GM21360 (cell line): ENCODE results near the gene CAMK1D.
"Not testable (repeated sequence)": the region's sequence is repeated elsewhere in the genome, so short reads cannot be mapped to it uniquely, and the experiment has no call there.

Source experiments
- ATAC-seq: cut with Tn5 transposase; IDR thresholded peaks from one replicate; pipeline ENCODE4 v1.9.1; 2021; ENCODE audit warnings: mild to moderate bottlenecking, moderate library complexity; ENCODE audit not compliant: unreplicated experiment

Gene CAMK1D

GRCh38 chr10:12735843-12736462 lies 386.6 kb downstream of the CAMK1D start:
- ATAC-seq: no peak

DNA sequence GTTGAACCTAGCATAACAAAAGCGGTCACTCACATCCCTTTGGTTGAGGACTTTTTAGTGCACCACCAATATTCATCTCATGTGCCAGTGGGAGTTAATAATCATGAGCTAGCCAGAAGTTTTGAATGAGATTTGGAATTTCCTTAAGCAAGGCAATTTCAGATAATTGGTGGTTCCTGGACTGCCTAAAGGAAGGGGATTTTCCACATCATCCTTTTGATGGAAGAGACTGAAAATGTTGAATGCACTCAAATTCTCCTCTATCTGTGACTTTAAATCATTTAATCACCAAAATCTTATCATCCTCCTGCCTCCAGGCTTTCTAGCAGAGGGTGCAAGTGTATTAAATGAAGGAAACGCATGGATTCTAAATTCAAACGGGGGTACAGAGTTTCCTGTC lies 391.5 kb downstream of the CAMK1D start:
- ATAC-seq: no peak

DNA sequence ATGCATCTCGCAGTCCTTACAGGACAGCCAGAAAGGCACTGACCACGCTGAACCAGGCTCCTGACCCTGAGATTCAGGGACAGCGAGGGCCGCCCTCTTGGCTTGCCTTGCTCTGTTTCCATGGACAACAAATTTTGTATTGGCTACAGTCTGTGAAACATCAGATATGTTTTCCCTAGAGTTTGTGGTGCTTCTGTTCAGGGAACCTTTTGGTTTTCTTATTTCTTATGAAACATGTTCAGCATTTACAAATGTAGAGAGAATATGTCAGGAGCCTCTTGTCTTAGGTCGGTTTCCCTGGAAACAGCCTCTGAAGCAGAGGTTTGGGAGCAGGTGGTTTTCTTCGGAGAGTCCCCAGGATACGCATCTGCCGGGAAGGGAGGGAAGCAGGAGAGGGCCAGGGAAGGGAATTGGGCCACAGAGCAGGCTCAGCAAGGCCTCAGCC lies 392.0 kb downstream of the CAMK1D start:
- ATAC-seq: no peak

GRCh38 chr10:12742771-12743170 lies 393.4 kb downstream of the CAMK1D start:
- ATAC-seq: no peak

GRCh38 chr10:12743466-12743865 lies 394.1 kb downstream of the CAMK1D start:
- ATAC-seq: not testable (repeated sequence)

- no peak for ATAC-seq
Measured at GRCh38 chr10:12743941-12744340, 394.6 kb downstream of the CAMK1D start.

GRCh38 chr10:12748186-12748585 lies 398.8 kb downstream of the CAMK1D start:
- no peak for ATAC-seq

DNA sequence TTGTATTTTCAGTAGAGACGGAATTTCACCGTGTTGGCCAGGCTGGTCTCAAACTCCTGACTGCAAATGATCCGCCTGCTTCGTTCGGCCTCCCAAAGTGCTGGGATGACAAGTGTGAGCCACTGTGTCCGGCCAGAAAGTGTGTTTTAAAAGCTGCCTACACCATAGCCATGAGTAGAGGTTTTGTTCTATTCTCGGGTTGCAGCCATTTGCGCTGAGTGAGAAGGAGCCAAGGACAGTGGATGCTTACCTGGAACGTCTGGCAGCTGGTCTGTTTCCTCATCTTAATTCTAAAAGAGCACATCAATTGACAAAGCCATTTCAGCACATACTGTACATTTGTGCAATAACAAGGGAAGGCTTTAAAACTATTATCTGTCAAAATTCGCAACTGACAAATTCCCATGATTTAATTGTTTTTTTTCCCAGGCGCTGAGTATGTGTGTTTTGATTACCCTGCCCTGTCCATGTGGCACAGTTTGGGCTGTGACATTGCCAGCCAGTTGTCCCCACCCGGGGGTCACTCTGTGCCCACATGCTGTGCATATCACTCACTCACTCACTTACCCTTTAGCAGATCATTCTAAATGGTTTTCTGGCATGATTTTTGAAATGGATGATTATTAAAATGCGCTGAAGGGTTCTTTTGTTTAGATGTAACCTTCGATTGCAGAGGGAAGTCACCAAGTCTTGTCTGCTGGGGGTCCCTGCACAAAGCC lies 400.6 kb downstream of the CAMK1D start:
- ATAC-seq: no peak

DNA sequence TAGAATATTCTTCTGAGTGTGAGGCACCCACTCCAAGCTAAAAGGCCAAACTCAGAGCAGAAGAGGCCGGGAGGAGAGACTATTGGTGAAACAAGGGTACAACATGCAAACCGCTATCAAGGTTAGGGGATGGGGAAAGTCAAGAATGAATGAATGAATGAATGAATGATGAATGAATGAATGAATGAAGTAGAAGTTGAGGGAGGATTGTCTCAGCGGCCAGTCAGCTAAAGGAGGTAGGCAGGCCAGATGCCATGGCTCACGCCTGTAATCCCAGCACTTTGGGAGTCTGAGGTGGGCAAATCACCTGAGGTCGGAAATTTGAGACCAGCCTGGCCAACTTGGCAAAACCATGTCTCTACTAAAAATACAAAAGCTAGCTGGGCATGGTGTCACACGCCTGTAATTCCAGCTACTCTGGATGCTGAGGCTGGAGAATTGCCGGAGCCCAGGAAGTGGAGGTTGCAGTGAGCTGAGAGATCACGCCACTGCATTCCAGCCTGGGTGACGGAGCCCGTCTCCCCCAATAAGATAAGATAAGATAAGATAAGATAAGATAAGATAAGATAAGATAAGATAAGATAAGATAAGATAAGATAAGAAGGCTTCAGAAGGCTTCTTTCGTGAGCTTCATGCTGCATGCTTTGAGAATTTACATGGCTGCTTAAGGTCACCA lies 401.3 kb downstream of the CAMK1D start:
- ATAC-seq: no peak

- ATAC-seq: no peak
Measured at GRCh38 chr10:12755075-12755474, 405.7 kb downstream of the CAMK1D start.

DNA sequence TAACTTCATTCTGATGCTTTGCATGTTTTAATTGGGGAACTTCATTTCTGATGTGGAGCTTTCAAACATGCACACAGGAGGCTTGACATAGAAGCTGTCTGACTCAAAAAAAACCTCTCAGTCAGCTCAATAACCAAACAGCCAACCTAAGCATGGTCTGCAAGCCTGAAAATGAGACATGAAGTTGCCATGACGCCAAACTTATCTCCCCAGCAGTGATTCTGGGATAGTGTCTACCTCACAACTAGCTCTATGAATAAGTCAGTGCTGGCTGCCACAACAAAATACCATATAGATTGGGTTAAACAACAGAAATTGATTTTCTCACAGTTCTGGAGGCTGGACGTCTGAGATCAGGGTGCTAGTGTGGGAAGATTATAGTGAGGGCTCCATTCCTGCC lies 408.0 kb downstream of the CAMK1D start:
- ATAC-seq: no peak

DNA sequence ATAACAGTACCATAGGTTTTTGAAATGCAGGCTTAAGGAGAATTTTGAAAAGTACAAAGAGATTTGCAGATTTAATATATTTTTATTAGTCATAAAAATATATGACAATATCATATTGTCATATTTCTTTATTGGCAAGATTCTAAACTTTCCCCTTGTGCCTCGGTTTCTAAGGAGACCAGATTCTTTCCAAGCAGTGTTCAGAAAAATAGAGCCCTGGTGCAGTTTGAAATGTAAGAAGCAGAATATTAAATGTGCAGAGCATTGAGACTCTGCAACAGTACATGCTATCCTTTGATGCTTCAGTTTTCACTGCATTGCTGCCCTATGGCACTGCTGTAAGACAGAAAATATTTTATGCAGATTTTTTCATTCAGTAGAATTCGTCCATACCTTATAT lies 408.9 kb downstream of the CAMK1D start:
- ATAC-seq: no peak

DNA sequence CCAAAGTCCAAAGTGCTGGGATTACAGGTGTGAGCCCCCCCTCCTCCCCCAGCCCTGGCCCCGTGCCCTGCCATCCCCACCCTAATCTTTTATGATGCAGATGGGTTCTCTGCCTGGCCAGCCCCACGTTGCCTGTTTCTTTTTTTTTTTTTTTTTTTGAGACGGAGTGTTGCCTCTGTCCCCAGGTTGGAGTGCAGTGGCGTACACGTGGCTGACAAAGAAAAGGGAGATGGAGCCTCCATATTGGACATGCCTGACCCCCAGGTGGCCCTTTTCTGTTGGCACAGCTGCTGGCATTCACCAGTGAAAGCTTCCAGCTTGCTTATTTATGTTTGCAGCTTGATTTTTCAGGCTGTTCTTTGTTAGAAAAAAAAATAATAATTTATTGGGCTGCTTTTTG lies 416.9 kb downstream of the CAMK1D start:
- no peak for ATAC-seq

GRCh38 chr10:12768156-12769100 lies 419.1 kb downstream of the CAMK1D start:
- ATAC-seq: no peak

DNA sequence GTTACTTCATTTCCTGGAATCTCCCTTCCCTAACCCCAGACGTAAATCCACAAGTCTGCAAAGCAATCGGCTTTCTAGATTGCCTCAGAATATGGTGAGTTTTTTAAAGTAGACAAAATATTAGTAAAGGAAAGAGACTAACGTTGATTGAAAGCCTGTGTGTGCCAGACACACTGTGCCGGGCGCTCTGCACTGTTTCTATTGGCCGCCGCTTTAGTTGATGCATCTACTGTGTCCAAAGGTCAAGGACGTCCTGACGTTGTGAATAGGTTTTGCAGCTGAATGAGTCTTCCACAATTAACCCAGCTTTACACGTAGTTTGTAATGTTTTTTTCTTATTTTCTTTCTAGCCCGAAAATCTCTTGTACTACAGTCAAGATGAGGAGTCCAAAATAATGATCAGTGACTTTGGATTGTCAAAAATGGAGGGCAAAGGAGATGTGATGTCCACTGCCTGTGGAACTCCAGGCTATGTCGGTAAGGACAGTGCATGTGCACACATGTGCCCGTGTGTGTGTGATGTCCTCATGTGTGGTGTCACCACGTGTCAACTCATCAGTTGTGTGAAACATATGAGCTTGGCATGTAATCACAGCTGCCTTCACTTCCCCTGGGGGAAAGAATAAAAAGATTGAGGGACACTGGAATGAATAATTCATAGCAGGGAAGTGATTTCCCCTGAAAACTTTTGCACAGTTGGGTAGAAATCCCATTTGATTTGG lies 420.1 kb downstream of the CAMK1D start:
- ATAC-seq: no peak

GRCh38 chr10:12771981-12772760 lies 422.8 kb downstream of the CAMK1D start:
- no peak for ATAC-seq

DNA sequence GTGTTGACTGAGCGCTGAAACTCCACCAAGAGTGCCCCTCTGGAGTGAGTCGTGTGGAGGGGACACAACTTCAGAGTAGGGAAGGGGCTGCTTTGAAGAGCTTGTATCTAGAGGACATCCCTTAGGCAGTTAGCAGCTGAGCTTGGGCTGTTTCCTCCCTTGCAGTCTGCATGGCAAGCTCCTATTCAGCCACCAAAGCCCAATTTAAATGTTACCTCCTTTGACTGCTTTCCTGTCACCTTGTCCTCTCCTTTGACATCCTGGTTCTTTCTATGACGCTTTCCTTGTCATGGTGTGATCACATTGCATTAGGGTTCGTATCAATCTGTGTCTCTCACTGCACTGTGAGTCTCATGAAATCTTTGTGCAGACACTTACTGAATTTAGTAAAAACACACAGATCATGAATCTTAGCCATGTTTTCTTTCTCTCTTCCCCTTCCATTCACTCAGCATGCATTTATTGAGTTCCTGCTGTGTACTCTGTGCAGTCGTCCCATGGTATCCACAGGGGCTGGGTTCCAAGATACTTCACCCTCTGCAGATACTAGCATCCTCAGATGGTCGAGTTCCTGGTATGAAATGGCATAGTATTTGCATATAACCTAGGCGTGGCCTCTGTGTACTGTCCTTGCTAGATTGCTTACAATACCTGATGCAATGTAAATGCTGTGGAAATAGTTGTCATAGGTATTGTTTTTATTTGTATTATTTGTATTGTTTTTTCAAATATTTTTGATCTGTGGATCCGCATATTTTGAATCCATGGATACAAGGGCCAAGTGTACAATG lies 423.6 kb downstream of the CAMK1D start:
- ATAC-seq: no peak

DNA sequence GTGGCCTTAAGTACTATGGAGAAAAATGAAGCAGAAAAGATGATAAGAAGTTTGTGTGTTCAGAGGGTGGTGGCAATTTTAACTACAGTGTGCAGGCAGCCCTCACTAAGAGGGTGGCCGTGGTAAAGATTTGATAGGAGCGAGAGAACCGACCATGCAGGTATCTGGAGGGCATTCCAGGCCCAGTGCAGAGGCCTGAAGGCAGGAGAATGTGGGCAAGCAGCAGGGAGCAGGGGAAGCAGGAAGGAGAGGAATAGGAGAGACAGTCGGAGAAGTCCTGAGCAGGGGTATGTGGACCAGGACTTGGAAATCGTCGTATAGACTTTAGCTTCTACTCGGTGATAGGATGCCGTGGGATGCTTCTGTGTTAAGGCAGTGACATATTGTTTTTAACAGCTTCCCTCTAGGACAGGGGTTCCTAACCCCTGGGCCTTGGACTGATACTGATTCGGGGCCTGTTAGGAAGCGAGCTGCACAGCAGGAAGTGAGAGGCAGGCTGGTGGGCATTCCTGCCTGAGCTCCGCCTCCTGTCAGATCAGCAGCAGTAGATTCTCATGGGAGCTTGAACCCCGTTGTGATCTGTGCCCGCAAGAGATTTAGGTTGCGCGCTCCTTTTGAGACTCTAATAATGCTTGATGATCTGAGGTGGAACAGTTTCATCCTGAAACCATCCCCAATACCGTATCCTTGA lies 425.0 kb downstream of the CAMK1D start:
- no peak for ATAC-seq
